Right renal pelvis (tissue), 4 donors: Measurements from ENCODE around the gene HOATZ. TPM values are rescaled to one million over a fixed set of nuclear protein-coding genes. Genes with fewer than 3 reads are reported as not detected.
A peak's percentile ranks its signal among the peaks of the same experiment; 100 is the strongest.

Experiments
- DNase-seq, 4 donors: peaks; one replicate each; pipeline ENCODE4 v3.0.0-alpha.2; 2013; ENCODE audit warnings: low read depth in 4 of 4, low spot score in 3 of 4, missing footprints in 1 of 4
- polyA plus RNA-seq, 4 donors: library from polyadenylated mRNA; unstranded; fragments of 120-200 nt; gene quantifications; one replicate each; pipeline ENCODE4 v1.2.1, GENCODE V29; 2013; ENCODE audit not compliant: insufficient read length in 4 of 4

The HOATZ gene
- polyA plus RNA-seq, 4 donors, result 0.04 to 0.35 (median 0.18) TPM

GRCh38 chr11:111574373-111575225, 60.0 kb downstream of the HOATZ start:
- DNase-seq, result no peak

- DNase-seq, result no peak
Observed at GRCh38 chr11:111575740-111576139, 61.2 kb downstream of the HOATZ start.

GRCh38 chr11:111577821-111578220, 63.2 kb downstream of the HOATZ start:
- DNase-seq, result no peak

- DNase-seq, result no peak
Observed at GRCh38 chr11:111581341-111581740, 66.8 kb downstream of the HOATZ start.

GRCh38 chr11:111582163-111582562, 67.6 kb downstream of the HOATZ start:
- no peak for DNase-seq

GRCh38 chr11:111582881-111583280, 68.3 kb downstream of the HOATZ start:
- DNase-seq, result no peak

GRCh38 chr11:111585371-111585770, 70.8 kb downstream of the HOATZ start:
- DNase-seq, result no peak

- peak in 3 of 4 donors; percentile 32 to 48 (median 34) for DNase-seq
Observed at GRCh38 chr11:111586388-111586831, 71.8 kb downstream of the HOATZ start.

Other genes with a start within 250 kb of the HOATZ start
- gene POU2AF3, start 216.2 kb upstream of the HOATZ start, polyA plus RNA-seq, result 10 to 100 TPM in 1 of 4 donors, 1 to 10 TPM in 3; 6.8 to 12.1 (median 8.7) TPM
- 1 to 10 TPM in 1 of 4 donors, under 1 TPM in 3; 0.58 to 1.0 (median 0.60) TPM for gene POU2AF1, start 135.5 kb upstream of the HOATZ start, polyA plus RNA-seq
- gene BTG4, start 2.4 kb upstream of the HOATZ start, polyA plus RNA-seq, result not detected
- gene LAYN, start 25.9 kb downstream of the HOATZ start, polyA plus RNA-seq, result 1 to 10 TPM; 7.0 to 7.8 (median 7.3) TPM
- 10 to 100 TPM; 21.1 to 23.2 (median 21.8) TPM for gene SIK2, start 87.7 kb downstream of the HOATZ start, polyA plus RNA-seq